ENCODE measurements around the gene COL23A1.

GRCh38 chr5:178555771-178556211 lies 34.4 kb downstream of the COL23A1 start:
- no peak for TF ChIP-seq EZH2phosphoT487 (IDR thresholded peaks at IDR 0.05; ENCODE audit: low read depth)
- TF ChIP-seq, protein P1, sequence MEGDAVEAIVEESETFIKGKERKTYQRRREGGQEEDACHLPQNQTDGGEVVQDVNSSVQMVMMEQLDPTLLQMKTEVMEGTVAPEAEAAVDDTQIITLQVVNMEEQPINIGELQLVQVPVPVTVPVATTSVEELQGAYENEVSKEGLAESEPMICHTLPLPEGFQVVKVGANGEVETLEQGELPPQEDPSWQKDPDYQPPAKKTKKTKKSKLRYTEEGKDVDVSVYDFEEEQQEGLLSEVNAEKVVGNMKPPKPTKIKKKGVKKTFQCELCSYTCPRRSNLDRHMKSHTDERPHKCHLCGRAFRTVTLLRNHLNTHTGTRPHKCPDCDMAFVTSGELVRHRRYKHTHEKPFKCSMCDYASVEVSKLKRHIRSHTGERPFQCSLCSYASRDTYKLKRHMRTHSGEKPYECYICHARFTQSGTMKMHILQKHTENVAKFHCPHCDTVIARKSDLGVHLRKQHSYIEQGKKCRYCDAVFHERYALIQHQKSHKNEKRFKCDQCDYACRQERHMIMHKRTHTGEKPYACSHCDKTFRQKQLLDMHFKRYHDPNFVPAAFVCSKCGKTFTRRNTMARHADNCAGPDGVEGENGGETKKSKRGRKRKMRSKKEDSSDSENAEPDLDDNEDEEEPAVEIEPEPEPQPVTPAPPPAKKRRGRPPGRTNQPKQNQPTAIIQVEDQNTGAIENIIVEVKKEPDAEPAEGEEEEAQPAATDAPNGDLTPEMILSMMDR (IDR thresholded peaks at IDR 0.05; ENCODE audit: low read depth, low read length) = no peak

Data from OCI-LY3 (cell line).